Measurements from ENCODE around the gene PSMA5. TPM values are rescaled to one million over a fixed set of nuclear protein-coding genes. Genes with fewer than 3 reads are reported as not detected.

PSMA5 gene
- total and polyA plus RNA-seq, 2 of the 13 experiments (the other 11 are each of a cell fraction or from before 2014, with no cell fraction given), result 140 to 169 TPM

- TF ChIP-seq CREB3 (CRISPR knock-in tag; IDR thresholded peaks at IDR 0.05) (no peak), NR3C1 (CRISPR knock-in tag; IDR thresholded peaks at IDR 0.05) (no peak), CSRNP1 (CRISPR knock-in tag; IDR thresholded peaks at IDR 0.05) (no peak), ZNF468 (CRISPR knock-in tag; IDR thresholded peaks at IDR 0.05) (no peak), ELF3 (CRISPR knock-in tag; IDR thresholded peaks at IDR 0.05) (peak; percentile 74), CREM (IDR thresholded peaks at IDR 0.05) (no peak), CREM (CRISPR knock-in tag; IDR thresholded peaks at IDR 0.05) (no peak), HIC2 (CRISPR knock-in tag; IDR thresholded peaks at IDR 0.05; ENCODE audit: low read depth) (no peak), ZEB1 (IDR thresholded peaks at IDR 0.05; ENCODE audit: insufficient replicate concordance, low read depth) (no peak), GLI4 (CRISPR knock-in tag; IDR thresholded peaks at IDR 0.05; ENCODE audit: borderline replicate concordance) (peak; percentile 59; the same call in 1 of the 2 replicates), ZKSCAN1 (IDR thresholded peaks at IDR 0.05; ENCODE audit: low read length) (peak; percentile 42), ZNF780A (CRISPR knock-in tag; IDR thresholded peaks at IDR 0.05) (no peak), EP300 (IDR thresholded peaks at IDR 0.05; ENCODE audit: low read depth in 2 of 2, low read length in 2 of 2) (peak; percentile 5 to 47; a peak in 2 of 4 replicates), EP300 (CRISPR knock-in tag; IDR thresholded peaks at IDR 0.05; ENCODE audit: borderline replicate concordance) (no peak; the same call in 1 of the 2 replicates), ZFP36L2 (CRISPR knock-in tag; IDR thresholded peaks at IDR 0.05) (no peak), PCBP2 (optimal IDR thresholded peaks at IDR 0.05; ENCODE audit: low read depth, low read length, poor library complexity, severe bottlenecking) (no peak), KDM2A (CRISPR knock-in tag; IDR thresholded peaks at IDR 0.05; ENCODE audit: borderline replicate concordance, low read depth) (no peak), TOE1 (CRISPR knock-in tag; IDR thresholded peaks at IDR 0.05) (no peak), SP1 (IDR thresholded peaks at IDR 0.05) (no peak), SP1 (CRISPR knock-in tag; IDR thresholded peaks at IDR 0.05) (0 out of 2 replicates have a peak, but pooled peaks have one; percentile 10), GMEB1 (CRISPR knock-in tag; IDR thresholded peaks at IDR 0.05; ENCODE audit: borderline replicate concordance) (no peak), TEAD3 (CRISPR knock-in tag; optimal IDR thresholded peaks at IDR 0.05; ENCODE audit: borderline replicate concordance) (peak; percentile 1), JUND (CRISPR knock-in tag; IDR thresholded peaks at IDR 0.05) (no peak)
Observed at GRCh38 chr1:109425391-109426280, 612 bp downstream of the PSMA5 start (continued).
